Peyer's patch (tissue), 4 donors: ENCODE measurements around the gene SLC23A2. TPM values are rescaled to one million over a fixed set of nuclear protein-coding genes. Genes with fewer than 3 reads are reported as not detected.

Experiments
- DNase-seq, 3 donors: peaks; one replicate each; pipeline ENCODE4 v3.0.0-alpha.2; 2017 to 2019
- H3K27ac ChIP-seq, 4 donors: fragments of 200-600 bp; sonication (generic); one replicate each; pipeline ENCODE4 v1.5.1; 2016 to 2019
- H3K27me3 ChIP-seq, 2 donors: fragments of 200-600 bp; sonication (generic); one replicate each; pipeline ENCODE4 v1.5.1; 2019
- H3K36me3 ChIP-seq, 3 donors: fragments of 200-600 bp; sonication (generic); one replicate each; pipeline ENCODE4 v1.5.1; 2016 to 2019
- H3K4me1 ChIP-seq, 4 donors: fragments of 200-600 bp; sonication (generic); one replicate each; pipeline ENCODE4 v1.5.1; 2016 to 2019
- H3K4me3 ChIP-seq, 4 donors: fragments of 200-600 bp; sonication (generic); 1 replicate in 3 of 4; 2 replicates in 1 of 4; pipeline ENCODE4 v1.5.1; 2016 to 2019; ENCODE audit warnings: mild to moderate bottlenecking in 1 of 4
- H3K9me3 ChIP-seq, 4 donors: fragments of 200-600 bp; sonication (generic); one replicate each; pipeline ENCODE4 v1.5.1; 2016 to 2019; ENCODE audit warnings: mild to moderate bottlenecking in 1 of 4
- POLR2A ChIP-seq, 2 donors: fragments of 450-650 bp; IDR thresholded peaks; one replicate each; pipeline ENCODE4 v1.5.1; 2017; ENCODE audit warnings: antibody characterized with exemption in 2 of 2, mild to moderate bottlenecking in 2 of 2, moderate library complexity in 2 of 2
- total RNA-seq, 4 donors: library from RNA; depleted of rRNA; stranded (reverse); fragments of >200 nt; gene quantifications; one replicate each; pipeline ENCODE4 v1.1.0, GENCODE V29; 2016
- TF ChIP-seq, protein P1 (sequence below), 6 experiments: fragments of 450-650 bp in 4 of 6; fragments of 200-600 bp in 2 of 6; sonication (generic) in 1 of 6; IDR thresholded peaks; one replicate each; pipeline ENCODE4 v1.5.1; 2017 to 2019; ENCODE audit warnings: antibody characterized with exemption in 6 of 6, mild to moderate bottlenecking in 3 of 6, moderate library complexity in 1 of 6

SLC23A2 gene
- total RNA-seq, 4 donors from 2014 or later: 4.2 to 18.2 (median 11.0) TPM

DNA sequence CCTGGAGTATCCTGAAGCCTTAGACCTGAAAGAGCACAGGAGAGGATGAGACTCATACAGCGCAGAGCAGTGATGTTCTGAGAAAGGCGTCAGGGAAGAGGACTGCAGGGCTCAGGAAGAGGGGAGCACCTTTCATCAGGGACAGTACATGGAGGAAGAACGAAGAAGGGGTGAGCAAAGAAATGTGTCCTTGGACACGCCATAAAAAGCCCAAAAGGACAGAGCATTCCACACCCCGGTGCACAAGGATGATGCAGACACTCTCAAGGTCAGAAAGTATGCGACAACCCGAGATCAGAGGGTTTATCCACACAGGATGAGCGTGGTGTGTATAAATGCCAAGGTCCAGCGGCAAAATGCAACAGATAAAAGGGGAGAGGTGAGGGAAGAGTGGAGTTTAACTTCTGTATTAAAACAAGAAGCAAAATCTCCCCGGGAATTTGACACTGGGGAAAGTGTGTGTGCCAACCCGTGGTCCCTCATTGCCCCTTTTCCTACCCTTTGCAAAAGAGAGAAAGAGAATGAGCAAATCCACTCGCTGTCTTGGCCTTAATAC, 64.4 kb downstream of the SLC23A2 start:
- no peak overlapping the region for H3K4me3 ChIP-seq
- H3K9me3 ChIP-seq: no peaks in the 10 kb centered on the region
- H3K27me3 ChIP-seq: no peaks in the 10 kb centered on the region
- no peaks in the 10 kb centered on the region for H3K4me1 ChIP-seq
- no peak overlapping the region for H3K27ac ChIP-seq
- TF ChIP-seq POLR2A (IDR thresholded peaks at IDR 0.05): no peak
- TF ChIP-seq, protein P1, sequence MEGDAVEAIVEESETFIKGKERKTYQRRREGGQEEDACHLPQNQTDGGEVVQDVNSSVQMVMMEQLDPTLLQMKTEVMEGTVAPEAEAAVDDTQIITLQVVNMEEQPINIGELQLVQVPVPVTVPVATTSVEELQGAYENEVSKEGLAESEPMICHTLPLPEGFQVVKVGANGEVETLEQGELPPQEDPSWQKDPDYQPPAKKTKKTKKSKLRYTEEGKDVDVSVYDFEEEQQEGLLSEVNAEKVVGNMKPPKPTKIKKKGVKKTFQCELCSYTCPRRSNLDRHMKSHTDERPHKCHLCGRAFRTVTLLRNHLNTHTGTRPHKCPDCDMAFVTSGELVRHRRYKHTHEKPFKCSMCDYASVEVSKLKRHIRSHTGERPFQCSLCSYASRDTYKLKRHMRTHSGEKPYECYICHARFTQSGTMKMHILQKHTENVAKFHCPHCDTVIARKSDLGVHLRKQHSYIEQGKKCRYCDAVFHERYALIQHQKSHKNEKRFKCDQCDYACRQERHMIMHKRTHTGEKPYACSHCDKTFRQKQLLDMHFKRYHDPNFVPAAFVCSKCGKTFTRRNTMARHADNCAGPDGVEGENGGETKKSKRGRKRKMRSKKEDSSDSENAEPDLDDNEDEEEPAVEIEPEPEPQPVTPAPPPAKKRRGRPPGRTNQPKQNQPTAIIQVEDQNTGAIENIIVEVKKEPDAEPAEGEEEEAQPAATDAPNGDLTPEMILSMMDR (IDR thresholded peaks at IDR 0.05): no peak
- no peaks in the 10 kb centered on the region for H3K36me3 ChIP-seq
- DNase-seq: no peak

DNA sequence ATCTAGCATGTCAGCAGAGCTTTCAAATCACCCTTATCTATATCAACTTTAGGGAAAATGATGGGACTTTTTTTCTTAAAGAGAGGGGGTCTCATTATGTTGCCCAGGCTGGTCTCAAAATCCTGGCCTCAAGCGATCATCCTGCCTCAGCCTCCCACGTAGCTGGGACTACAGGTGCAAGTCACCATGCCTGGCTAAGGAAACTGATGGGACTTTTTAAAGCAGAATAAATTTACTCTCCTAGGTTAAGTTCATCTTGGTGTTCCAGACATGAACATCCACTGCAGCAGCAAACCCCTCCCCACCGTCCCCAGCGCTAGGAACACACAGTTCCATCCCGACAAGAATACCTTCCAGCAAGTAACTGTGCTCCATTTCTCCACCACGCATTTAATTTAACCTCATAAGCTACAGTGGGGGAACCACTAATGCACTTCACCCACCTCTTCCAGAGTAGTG, 64.9 kb downstream of the SLC23A2 start:
- Histone ChIP-seq H3K4me3 (no peak overlapping the region), H3K4me1 (no peaks in the 10 kb centered on the region), H3K9me3 (no peaks in the 10 kb centered on the region), H3K27me3 (no peaks in the 10 kb centered on the region), H3K27ac (no peak overlapping the region), H3K36me3 (no peaks in the 10 kb centered on the region)
- DNase-seq: no peak
- TF ChIP-seq, protein P1 (IDR thresholded peaks at IDR 0.05): no peak
- TF ChIP-seq POLR2A (IDR thresholded peaks at IDR 0.05): no peak

DNA sequence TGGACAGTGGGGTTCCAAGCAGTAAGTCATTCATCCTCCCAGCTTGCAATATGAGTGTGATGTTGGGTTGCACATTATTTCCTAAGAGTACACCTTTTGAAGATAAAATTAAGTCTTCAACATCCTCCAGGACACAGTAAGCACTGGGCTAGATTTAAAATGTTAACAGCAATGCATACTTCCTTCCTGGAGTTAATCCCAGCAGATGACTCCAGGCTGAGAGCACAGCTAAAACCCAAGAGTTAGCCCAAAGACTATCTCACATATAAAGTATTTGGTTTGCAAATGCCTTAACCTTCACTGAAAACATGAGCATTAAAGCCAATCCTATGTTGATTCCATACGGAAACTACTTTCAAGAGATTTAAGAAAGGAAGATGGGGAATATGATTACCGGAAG, 69.2 kb downstream of the SLC23A2 start:
- H3K27me3 ChIP-seq: no peaks in the 10 kb centered on the region
- no peak overlapping the region for H3K4me3 ChIP-seq
- H3K36me3 ChIP-seq: no peaks in the 10 kb centered on the region
- DNase-seq: no peak
- no peaks in the 10 kb centered on the region for H3K4me1 ChIP-seq
- TF ChIP-seq, protein P1 (IDR thresholded peaks at IDR 0.05): no peak
- no peak for TF ChIP-seq POLR2A (IDR thresholded peaks at IDR 0.05)
- H3K27ac ChIP-seq: no peak overlapping the region
- H3K9me3 ChIP-seq: no peaks in the 10 kb centered on the region

DNA sequence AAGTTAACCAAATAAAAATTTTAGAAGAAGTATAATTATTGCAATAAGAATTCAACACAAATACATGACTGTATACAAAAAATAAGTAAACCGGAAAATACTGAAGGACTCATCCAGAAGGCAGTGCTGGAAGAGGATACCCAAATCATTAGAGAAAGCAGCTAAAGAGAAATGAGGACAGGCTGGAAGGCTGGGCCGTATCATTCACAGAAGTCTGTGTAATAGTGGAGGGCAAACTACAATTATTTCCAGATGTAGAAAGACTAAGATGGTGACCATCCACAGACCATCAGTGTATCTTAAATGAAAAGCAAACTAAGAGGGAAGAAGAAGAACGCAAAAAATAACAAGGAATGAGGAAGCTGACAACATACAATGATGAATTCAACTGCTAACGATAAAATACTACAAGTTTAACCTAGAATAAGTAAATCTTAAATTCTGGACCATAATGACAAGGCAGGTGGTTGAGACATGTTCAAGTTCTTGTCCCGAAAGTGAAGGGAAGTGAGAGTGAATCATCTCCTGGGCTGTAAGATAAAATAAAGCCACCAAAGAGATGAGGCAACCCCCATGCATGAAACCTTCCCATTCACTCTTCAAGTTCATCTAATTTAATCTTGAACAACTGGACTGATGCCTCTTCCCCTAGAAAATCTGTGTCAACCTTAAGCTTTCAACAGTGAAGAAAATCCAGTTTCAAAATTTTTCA, 71.5 kb downstream of the SLC23A2 start:
- no peak overlapping the region for H3K27ac ChIP-seq
- peaks cover 0 to 6% (median 0%) of the 10 kb centered on the region in 4 donors for H3K4me1 ChIP-seq
- no peaks in the 10 kb centered on the region for H3K36me3 ChIP-seq
- no peaks in the 10 kb centered on the region for H3K27me3 ChIP-seq
- DNase-seq: no peak
- no peaks in the 10 kb centered on the region for H3K9me3 ChIP-seq
- TF ChIP-seq, protein P1 (IDR thresholded peaks at IDR 0.05): no peak
- TF ChIP-seq POLR2A (IDR thresholded peaks at IDR 0.05): no peak
- H3K4me3 ChIP-seq: no peak overlapping the region

DNA sequence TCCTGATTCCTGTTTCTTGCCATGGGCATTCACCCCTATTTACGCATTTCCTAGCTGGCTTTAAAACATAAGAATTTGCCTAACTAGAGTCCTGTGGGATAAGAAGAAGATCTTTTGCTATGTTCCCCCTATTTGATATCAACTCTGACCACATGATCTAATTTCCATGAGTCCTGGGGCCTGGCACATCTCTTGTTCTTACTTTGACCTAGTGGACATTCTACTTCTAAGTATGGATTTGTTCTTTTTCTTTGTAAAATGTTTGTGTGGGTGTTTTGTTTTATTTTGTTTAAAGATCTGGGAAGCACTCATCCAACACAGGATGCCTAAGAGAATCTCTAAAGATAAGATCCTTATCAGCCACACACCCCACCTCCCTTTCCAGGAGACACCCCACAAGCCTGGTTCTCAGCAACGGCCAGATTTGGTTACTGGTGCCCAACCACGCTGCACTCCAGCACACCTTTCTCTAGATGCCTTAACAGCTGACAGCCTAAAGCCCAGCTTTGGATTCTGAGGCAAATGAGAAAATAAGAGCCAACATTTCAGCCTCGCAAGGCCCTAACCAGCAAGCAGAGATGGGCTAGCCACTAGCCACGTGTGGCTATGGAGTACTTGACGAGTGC, 74.7 kb downstream of the SLC23A2 start:
- Histone ChIP-seq H3K27me3 (no peaks in the 10 kb centered on the region), H3K4me1 (peaks cover 0 to 6% (median 0%) of the 10 kb centered on the region in 4 donors), H3K4me3 (no peak overlapping the region), H3K36me3 (no peaks in the 10 kb centered on the region), H3K9me3 (no peaks in the 10 kb centered on the region), H3K27ac (peak overlapping the region in 2 of 4 donors; percentile 2 to 35)
- DNase-seq: no peak
- no peak for TF ChIP-seq POLR2A (IDR thresholded peaks at IDR 0.05)
- TF ChIP-seq, protein P1 (IDR thresholded peaks at IDR 0.05): no peak
